Measurements from ENCODE around the gene NWD2. TPM values are rescaled to one million over a fixed set of nuclear protein-coding genes. Genes with fewer than 3 reads are reported as not detected.

Gene NWD2
- total RNA-seq, 1 donor = not detected

- no peak for DNase-seq (ENCODE audit: insufficient read length, low spot score, missing footprints)
- Histone ChIP-seq H4K20me1 (ENCODE audit: insufficient read depth, low read length) (no peaks in the 10 kb centered on the region), H3K36me3 (ENCODE audit: insufficient read depth, low read length) (no peaks in the 10 kb centered on the region), H3K4me2 (ENCODE audit: insufficient read depth, low read length) (no peak overlapping the region), H3K27me3 (ENCODE audit: insufficient read depth, low read length) (no peaks in the 10 kb centered on the region), H3K9me3 (ENCODE audit: low read depth, low read length) (no peaks in the 10 kb centered on the region), H3K4me3 (ENCODE audit: insufficient read depth, low read length) (no peak overlapping the region), H3K27ac (ENCODE audit: low read depth, low read length) (no peak overlapping the region), H2AFZ (ENCODE audit: low read length) (no peak overlapping the region), H3K79me2 (ENCODE audit: insufficient read depth, low read length) (no peaks in the 10 kb centered on the region), H3K4me1 (ENCODE audit: insufficient read depth, low read length) (no peaks in the 10 kb centered on the region)
- TF ChIP-seq CTCF (IDR thresholded peaks at IDR 0.05; ENCODE audit: extremely low read depth, low read depth, low read length) = no peak
These were observed 218.7 kb downstream of the NWD2 start for GRCh38 chr4:37463033-37463856.

GRCh38 chr4:37464373-37465128 is 220.0 kb downstream of the NWD2 start:
- Histone ChIP-seq H3K9me3 (ENCODE audit: low read depth, low read length) (no peaks in the 10 kb centered on the region), H4K20me1 (ENCODE audit: insufficient read depth, low read length) (no peaks in the 10 kb centered on the region), H3K36me3 (ENCODE audit: insufficient read depth, low read length) (no peaks in the 10 kb centered on the region), H3K4me1 (ENCODE audit: insufficient read depth, low read length) (no peaks in the 10 kb centered on the region), H3K27ac (ENCODE audit: low read depth, low read length) (no peak overlapping the region), H3K4me3 (ENCODE audit: insufficient read depth, low read length) (no peak overlapping the region), H3K79me2 (ENCODE audit: insufficient read depth, low read length) (no peaks in the 10 kb centered on the region), H2AFZ (ENCODE audit: low read length) (no peak overlapping the region), H3K27me3 (ENCODE audit: insufficient read depth, low read length) (no peaks in the 10 kb centered on the region), H3K4me2 (ENCODE audit: insufficient read depth, low read length) (no peak overlapping the region)
- no peak for TF ChIP-seq CTCF (IDR thresholded peaks at IDR 0.05; ENCODE audit: extremely low read depth, low read depth, low read length)
- DNase-seq (ENCODE audit: insufficient read length, low spot score, missing footprints) = no peak

- no peaks in the 10 kb centered on the region for H3K79me2 ChIP-seq (ENCODE audit: insufficient read depth, low read length)
- H3K27me3 ChIP-seq (ENCODE audit: insufficient read depth, low read length) = no peaks in the 10 kb centered on the region
- H3K4me2 ChIP-seq (ENCODE audit: insufficient read depth, low read length) = no peak overlapping the region
- no peaks in the 10 kb centered on the region for H3K9me3 ChIP-seq (ENCODE audit: low read depth, low read length)
- TF ChIP-seq CTCF (IDR thresholded peaks at IDR 0.05; ENCODE audit: extremely low read depth, low read depth, low read length) = no peak
- H3K27ac ChIP-seq (ENCODE audit: low read depth, low read length) = no peak overlapping the region
- no peaks in the 10 kb centered on the region for H3K36me3 ChIP-seq (ENCODE audit: insufficient read depth, low read length)
- H2AFZ ChIP-seq (ENCODE audit: low read length) = no peak overlapping the region
- DNase-seq (ENCODE audit: insufficient read length, low spot score, missing footprints) = no peak
- no peaks in the 10 kb centered on the region for H3K4me1 ChIP-seq (ENCODE audit: insufficient read depth, low read length)
- no peaks in the 10 kb centered on the region for H4K20me1 ChIP-seq (ENCODE audit: insufficient read depth, low read length)
- H3K4me3 ChIP-seq (ENCODE audit: insufficient read depth, low read length) = no peak overlapping the region
These were observed 220.8 kb downstream of the NWD2 start for GRCh38 chr4:37465296-37465695.

- Histone ChIP-seq H4K20me1 (ENCODE audit: insufficient read depth, low read length) (no peaks in the 10 kb centered on the region), H3K4me3 (ENCODE audit: insufficient read depth, low read length) (no peak overlapping the region), H2AFZ (ENCODE audit: low read length) (no peak overlapping the region), H3K4me1 (ENCODE audit: insufficient read depth, low read length) (no peaks in the 10 kb centered on the region), H3K9me3 (ENCODE audit: low read depth, low read length) (no peaks in the 10 kb centered on the region), H3K27me3 (ENCODE audit: insufficient read depth, low read length) (no peaks in the 10 kb centered on the region), H3K4me2 (ENCODE audit: insufficient read depth, low read length) (no peak overlapping the region), H3K27ac (ENCODE audit: low read depth, low read length) (no peak overlapping the region), H3K36me3 (ENCODE audit: insufficient read depth, low read length) (no peaks in the 10 kb centered on the region), H3K79me2 (ENCODE audit: insufficient read depth, low read length) (no peaks in the 10 kb centered on the region)
- no peak for DNase-seq (ENCODE audit: insufficient read length, low spot score, missing footprints)
- TF ChIP-seq CTCF (IDR thresholded peaks at IDR 0.05; ENCODE audit: extremely low read depth, low read depth, low read length) = no peak
These were observed 221.3 kb downstream of the NWD2 start for GRCh38 chr4:37465845-37466244.

All from osteoblast (primary cell).